PFSK-1 (cell line): ENCODE measurements around the gene TMEM97.

Experiments
- FOXP2 ChIP-seq: optimal IDR thresholded peaks from 2 replicates; pipeline ENCODE3; 2011; ENCODE audit warnings: borderline replicate concordance, control low read depth, inconsistent platforms; ENCODE audit not compliant: insufficient read depth; ENCODE audit errors: extremely low read length, extremely low read depth
- POLR2AphosphoS5 ChIP-seq: IDR thresholded peaks from 2 replicates; pipeline ENCODE4 v1.6.1; 2012; ENCODE audit warnings: low read depth, mild to moderate bottlenecking, control low read depth, low read length, moderate library complexity
- SIN3A ChIP-seq: IDR thresholded peaks from 2 replicates; pipeline ENCODE4 v1.6.1; 2012; ENCODE audit warnings: mild to moderate bottlenecking, low read length, moderate library complexity, borderline replicate concordance; ENCODE audit not compliant: insufficient read depth
- TAF1 ChIP-seq: IDR thresholded peaks from 2 replicates; pipeline ENCODE4 v1.6.1; 2012; ENCODE audit warnings: low read length, control low read depth, borderline replicate concordance; ENCODE audit not compliant: insufficient read depth
- TF ChIP-seq, protein P1 (sequence below), 2 experiments: IDR thresholded peaks; 2 replicates each; pipeline versions ENCODE4 v1.6.1 to v1.8.0; 2011 to 2012; ENCODE audit warnings: low read depth in 2 of 2, low read length in 2 of 2, control low read depth in 1 of 2, inconsistent platforms in 1 of 2, mild to moderate bottlenecking in 1 of 2, moderate library complexity in 1 of 2; ENCODE audit not compliant: insufficient read depth in 1 of 2

TMEM97 gene

GRCh38 chr17:28295677-28296578 is 23.1 kb upstream of the TMEM97 start:
- no peak for TF ChIP-seq TAF1
- no peak for TF ChIP-seq FOXP2
- TF ChIP-seq, protein P1, sequence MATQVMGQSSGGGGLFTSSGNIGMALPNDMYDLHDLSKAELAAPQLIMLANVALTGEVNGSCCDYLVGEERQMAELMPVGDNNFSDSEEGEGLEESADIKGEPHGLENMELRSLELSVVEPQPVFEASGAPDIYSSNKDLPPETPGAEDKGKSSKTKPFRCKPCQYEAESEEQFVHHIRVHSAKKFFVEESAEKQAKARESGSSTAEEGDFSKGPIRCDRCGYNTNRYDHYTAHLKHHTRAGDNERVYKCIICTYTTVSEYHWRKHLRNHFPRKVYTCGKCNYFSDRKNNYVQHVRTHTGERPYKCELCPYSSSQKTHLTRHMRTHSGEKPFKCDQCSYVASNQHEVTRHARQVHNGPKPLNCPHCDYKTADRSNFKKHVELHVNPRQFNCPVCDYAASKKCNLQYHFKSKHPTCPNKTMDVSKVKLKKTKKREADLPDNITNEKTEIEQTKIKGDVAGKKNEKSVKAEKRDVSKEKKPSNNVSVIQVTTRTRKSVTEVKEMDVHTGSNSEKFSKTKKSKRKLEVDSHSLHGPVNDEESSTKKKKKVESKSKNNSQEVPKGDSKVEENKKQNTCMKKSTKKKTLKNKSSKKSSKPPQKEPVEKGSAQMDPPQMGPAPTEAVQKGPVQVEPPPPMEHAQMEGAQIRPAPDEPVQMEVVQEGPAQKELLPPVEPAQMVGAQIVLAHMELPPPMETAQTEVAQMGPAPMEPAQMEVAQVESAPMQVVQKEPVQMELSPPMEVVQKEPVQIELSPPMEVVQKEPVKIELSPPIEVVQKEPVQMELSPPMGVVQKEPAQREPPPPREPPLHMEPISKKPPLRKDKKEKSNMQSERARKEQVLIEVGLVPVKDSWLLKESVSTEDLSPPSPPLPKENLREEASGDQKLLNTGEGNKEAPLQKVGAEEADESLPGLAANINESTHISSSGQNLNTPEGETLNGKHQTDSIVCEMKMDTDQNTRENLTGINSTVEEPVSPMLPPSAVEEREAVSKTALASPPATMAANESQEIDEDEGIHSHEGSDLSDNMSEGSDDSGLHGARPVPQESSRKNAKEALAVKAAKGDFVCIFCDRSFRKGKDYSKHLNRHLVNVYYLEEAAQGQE (IDR thresholded peaks at IDR 0.05; ENCODE audit: insufficient read depth in 1 of 2, low read depth in 2 of 2, low read length in 2 of 2) = no peak
- TF ChIP-seq SIN3A = no peak
- no peak for TF ChIP-seq POLR2AphosphoS5

DNA sequence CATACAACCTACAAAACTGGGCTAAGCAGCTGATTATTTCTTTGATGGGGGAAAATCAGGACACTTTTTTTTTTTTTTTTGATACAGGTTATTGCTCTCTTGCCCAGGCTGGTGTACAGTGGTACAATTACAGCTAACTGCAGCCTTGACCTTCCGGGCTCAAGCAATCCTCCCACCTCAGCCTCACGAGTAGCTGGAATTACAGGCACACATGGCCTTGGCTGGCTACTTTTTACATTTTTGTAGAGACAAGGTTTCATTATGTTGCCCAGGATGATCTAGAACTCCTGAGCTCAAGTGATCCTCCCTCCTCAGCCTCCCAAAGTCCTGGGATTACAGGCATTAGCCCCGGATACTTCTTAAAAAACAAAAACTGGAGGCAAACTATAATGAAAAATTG is 20.6 kb upstream of the TMEM97 start:
- no peak for TF ChIP-seq FOXP2

DNA sequence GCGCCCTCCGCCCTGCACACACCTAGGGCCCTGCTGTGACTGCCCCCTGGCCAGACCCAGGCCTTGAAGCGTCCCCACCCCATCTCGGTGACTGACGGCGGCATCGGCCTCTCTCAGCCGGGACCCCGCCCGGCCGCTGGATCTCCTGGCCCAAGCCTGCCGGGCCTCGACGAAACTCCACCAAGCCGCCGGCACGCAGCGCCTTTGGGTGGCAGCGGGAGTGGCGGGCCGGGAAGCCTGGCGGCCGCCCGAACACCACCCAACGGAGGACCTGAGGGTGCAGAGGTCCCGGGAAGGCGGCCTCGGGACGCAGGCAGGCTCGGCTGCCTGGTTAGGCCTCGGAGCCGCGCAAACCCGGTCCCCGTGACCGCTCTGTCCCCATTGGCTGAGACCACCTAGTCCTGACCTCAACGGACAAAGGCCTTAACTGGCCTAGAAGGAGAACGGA is 12.0 kb upstream of the TMEM97 start:
- TF ChIP-seq TAF1 = no peak
- no peak for TF ChIP-seq SIN3A
- TF ChIP-seq, protein P1 (IDR thresholded peaks at IDR 0.05; ENCODE audit: insufficient read depth in 1 of 2, low read depth in 2 of 2, low read length in 2 of 2) = no peak
- TF ChIP-seq POLR2AphosphoS5 = no peak
- no peak for TF ChIP-seq FOXP2

GRCh38 chr17:28313841-28314240 is 5.2 kb upstream of the TMEM97 start:
- TF ChIP-seq POLR2AphosphoS5 = no peak
- no peak for TF ChIP-seq FOXP2
- TF ChIP-seq SIN3A = no peak
- TF ChIP-seq, protein P1 (IDR thresholded peaks at IDR 0.05; ENCODE audit: insufficient read depth in 1 of 2, low read depth in 2 of 2, low read length in 2 of 2) = no peak
- TF ChIP-seq TAF1 = no peak

- TF ChIP-seq POLR2AphosphoS5 = no peak
- no peak for TF ChIP-seq SIN3A
- TF ChIP-seq TAF1 = no peak
- no peak for TF ChIP-seq FOXP2
- TF ChIP-seq, protein P1 (IDR thresholded peaks at IDR 0.05; ENCODE audit: insufficient read depth in 1 of 2, low read depth in 2 of 2, low read length in 2 of 2) = no peak
Observed at GRCh38 chr17:28315846-28316705, 2.9 kb upstream of the TMEM97 start.
